H1 (cell line): ENCODE results near the gene GRM1. TPM values are rescaled to one million over a fixed set of nuclear protein-coding genes. Genes with fewer than 3 reads are reported as not detected.

ENCODE experiments used
- CTCF ChIA-PET: fragments of 300-600 bp; sonication (Branson Sonifier 250); formaldehyde crosslinking; loops from one replicate; lab custom pipeline; 2021; ENCODE audit not compliant: partially characterized antibody; lab: Charles Lee
- POLR2A ChIA-PET: fragments of 300-600 bp; sonication (Branson Sonifier 250); formaldehyde crosslinking; loops from one replicate; lab custom pipeline; 2021; ENCODE audit warnings: inconsistent platforms; ENCODE audit not compliant: partially characterized antibody; lab: Charles Lee
- DNase-seq, 2 experiments: peaks; one replicate each; pipeline versions ENCODE4 v3.0.0 to v3.0.0-alpha.2; 2010 to 2022; ENCODE audit warnings: low spot score in 2 of 2, low read depth in 1 of 2, mixed read lengths in 1 of 2
- FAIRE-seq: peaks from 2 replicates; lab custom pipeline; 2011; peaks lifted over from hg19 to GRCh38; lab: Jason Lieb, UNC
- H2AFZ ChIP-seq: 2 replicates; pipeline ENCODE4 v1.8.1; 2012; ENCODE audit warnings: low read length, inconsistent platforms
- H2AK5ac ChIP-seq: 2 replicates; pipeline ENCODE4 v1.6.1; 2013; ENCODE audit warnings: low read depth, low read length
- H2BK120ac ChIP-seq: replicated peaks from 2 replicates; pipeline ENCODE3; 2013; ENCODE audit warnings: low read depth, low read length, inconsistent platforms
- H2BK12ac ChIP-seq: 2 replicates; pipeline ENCODE4 v1.6.1; 2013; ENCODE audit warnings: low read depth, low read length
- H2BK15ac ChIP-seq: 2 replicates; pipeline ENCODE4 v1.6.1; 2013; ENCODE audit warnings: low read length
- H2BK20ac ChIP-seq: 2 replicates; pipeline ENCODE4 v1.6.1; 2013; ENCODE audit warnings: low read length
- H2BK5ac ChIP-seq: 2 replicates; pipeline ENCODE4 v1.6.1; 2013; ENCODE audit warnings: low read depth, low read length
- H3K14ac ChIP-seq: 2 replicates; pipeline ENCODE4 v1.6.1; 2013; ENCODE audit warnings: inconsistent platforms; ENCODE audit not compliant: insufficient read length
- H3K18ac ChIP-seq: 2 replicates; pipeline ENCODE4 v1.6.1; 2013; ENCODE audit warnings: low read length; ENCODE audit errors: extremely low read depth
- H3K23ac ChIP-seq: 2 replicates; pipeline ENCODE4 v1.6.1; 2013; ENCODE audit warnings: inconsistent platforms; ENCODE audit not compliant: insufficient read length
- H3K23me2 ChIP-seq: 2 replicates; pipeline ENCODE4 v1.6.1; 2013; ENCODE audit warnings: low read depth, low read length
- H3K27ac ChIP-seq: 2 replicates; pipeline ENCODE4 v1.6.1; 2011; ENCODE audit warnings: low read depth, low read length, inconsistent platforms
- H3K27me3 ChIP-seq, 4 experiments: replicated peaks in 1 of 4; 1 replicate in 1 of 4; 2 replicates in 3 of 4; pipeline versions ENCODE4 v1.6.1 to v1.8.1; 2011 to 2013; ENCODE audit warnings: low read length in 3 of 4, mild to moderate bottlenecking in 3 of 4, inconsistent platforms in 2 of 4, mixed read lengths in 2 of 4, moderate library complexity in 1 of 4; ENCODE audit not compliant: control insufficient read depth in 3 of 4, insufficient read depth in 3 of 4; ENCODE audit errors: extremely low read depth in 1 of 4
- H3K36me3 ChIP-seq, 4 experiments: 2 replicates each; pipeline versions ENCODE4 v1.6.1 to v1.8.1; 2011 to 2013; ENCODE audit warnings: mild to moderate bottlenecking in 4 of 4, low read length in 3 of 4, moderate library complexity in 2 of 4, control low read depth in 1 of 4, inconsistent platforms in 1 of 4; ENCODE audit not compliant: insufficient read depth in 4 of 4, control insufficient read depth in 2 of 4
- H3K4ac ChIP-seq: replicated peaks from 2 replicates; pipeline ENCODE3; 2013; ENCODE audit warnings: low read length, low read depth, mixed read lengths, inconsistent platforms; ENCODE audit not compliant: insufficient read length
- H3K4me1 ChIP-seq, 4 experiments: replicated peaks in 1 of 4; 1 replicate in 1 of 4; 2 replicates in 3 of 4; pipeline versions ENCODE4 v1.6.1 to v1.8.1; 2011 to 2013; ENCODE audit warnings: low read length in 3 of 4, inconsistent platforms in 2 of 4, mixed read lengths in 1 of 4; ENCODE audit not compliant: insufficient read depth in 4 of 4, control insufficient read depth in 3 of 4
- H3K4me2 ChIP-seq, 2 experiments: 2 replicates each; pipeline versions ENCODE4 v1.6.1 to v1.8.1; 2011 to 2013; ENCODE audit warnings: low read depth in 2 of 2, low read length in 2 of 2, control low read depth in 1 of 2, inconsistent platforms in 1 of 2, mild to moderate bottlenecking in 1 of 2; ENCODE audit not compliant: insufficient read depth in 1 of 2
- H3K4me3 ChIP-seq, 4 experiments: fragments of 200-600, 300-600 bp in 1 of 4; sonication (generic), shearing (Covaris generic), sonication (Bioruptor Twin) in 1 of 4; 2 replicates each; pipeline versions ENCODE4 v1.5.1 to v1.8.1; 2011 to 2016; ENCODE audit warnings: low read length in 4 of 4, low read depth in 3 of 4, control low read depth in 2 of 4, inconsistent platforms in 2 of 4, mild to moderate bottlenecking in 2 of 4, mixed read lengths in 1 of 4, moderate library complexity in 1 of 4; ENCODE audit not compliant: insufficient read depth in 2 of 4; ENCODE audit errors: extremely low read depth in 1 of 4
- H3K56ac ChIP-seq: replicated peaks from 2 replicates; pipeline ENCODE3; 2013; ENCODE audit warnings: low read depth, mild to moderate bottlenecking, mixed read lengths, low read length, inconsistent platforms; ENCODE audit not compliant: insufficient read length
- H3K79me1 ChIP-seq: 2 replicates; pipeline ENCODE4 v1.6.1; 2013; ENCODE audit warnings: low read depth, low read length, control low read depth
- H3K79me2 ChIP-seq, 2 experiments: 2 replicates each; pipeline versions ENCODE4 v1.6.1 to v1.8.1; 2012 to 2013; ENCODE audit warnings: low read length in 2 of 2, mild to moderate bottlenecking in 2 of 2, inconsistent platforms in 1 of 2; ENCODE audit not compliant: insufficient read depth in 2 of 2, control insufficient read depth in 1 of 2
- H3K9ac ChIP-seq, 4 experiments: replicated peaks in 1 of 4; 1 replicate in 1 of 4; 2 replicates in 3 of 4; pipeline versions ENCODE4 v1.6.1 to v1.8.1; 2011 to 2013; ENCODE audit warnings: low read depth in 3 of 4, low read length in 3 of 4, control low read depth in 2 of 4, mild to moderate bottlenecking in 2 of 4, moderate library complexity in 2 of 4, inconsistent platforms in 1 of 4; ENCODE audit errors: extremely low read depth in 1 of 4
- H3K9me3 ChIP-seq, 2 experiments: 2 replicates each; pipeline versions ENCODE4 v1.6.1 to v1.8.1; 2012 to 2013; ENCODE audit warnings: mild to moderate bottlenecking in 2 of 2, moderate library complexity in 2 of 2, control low read depth in 1 of 2, inconsistent platforms in 1 of 2, low read depth in 1 of 2, low read length in 1 of 2, mixed read lengths in 1 of 2; ENCODE audit not compliant: insufficient read depth in 2 of 2
- H4K20me1 ChIP-seq, 2 experiments: replicated peaks in 1 of 2; 2 replicates each; pipeline versions ENCODE3 to v1.8.1; 2011 to 2013; ENCODE audit warnings: inconsistent platforms in 2 of 2, low read length in 2 of 2, mild to moderate bottlenecking in 1 of 2; ENCODE audit not compliant: insufficient read depth in 2 of 2, control insufficient read depth in 1 of 2
- H4K5ac ChIP-seq: 2 replicates; pipeline ENCODE4 v1.6.1; 2013; ENCODE audit warnings: low read length, low read depth, mixed read lengths, inconsistent platforms; ENCODE audit not compliant: insufficient read length
- H4K8ac ChIP-seq: 2 replicates; pipeline ENCODE4 v1.8.0; 2013; ENCODE audit warnings: mild to moderate bottlenecking, moderate library complexity, low read length, inconsistent platforms; ENCODE audit not compliant: insufficient read depth; ENCODE audit errors: extremely low read depth
- H4K91ac ChIP-seq: replicated peaks from 2 replicates; pipeline ENCODE3; 2013; ENCODE audit warnings: low read length, mixed read lengths, inconsistent platforms; ENCODE audit not compliant: insufficient read length
- ASH2L ChIP-seq: fragments of 200-600, 300-600 bp; sonication (generic); IDR thresholded peaks from one replicate; pipeline ENCODE4 v1.7.1; 2017; ENCODE audit warnings: low read length
- ATF3 ChIP-seq: IDR thresholded peaks from 2 replicates; pipeline ENCODE4 v1.6.1; 2011; ENCODE audit warnings: low read depth, mild to moderate bottlenecking, low read length; ENCODE audit not compliant: insufficient read depth
- BACH1 ChIP-seq: IDR thresholded peaks from 2 replicates; pipeline ENCODE4 v1.6.1; 2012; ENCODE audit warnings: low read length, improper control_type of control experiment
- BCL11A ChIP-seq, 2 experiments: IDR thresholded peaks; one replicate each; pipeline ENCODE4 v1.6.1; 2011; ENCODE audit warnings: low read depth in 2 of 2, low read length in 2 of 2, mild to moderate bottlenecking in 2 of 2
- BRCA1 ChIP-seq: IDR thresholded peaks from 2 replicates; pipeline ENCODE4 v1.6.1; 2012; ENCODE audit warnings: low read depth, low read length, improper control_type of control experiment
- CBX5 ChIP-seq: fragments of 300-800, 300-1000 bp; sonication (generic); IDR thresholded peaks from 2 replicates; pipeline ENCODE4 v1.7.1; 2016; ENCODE audit warnings: antibody characterized with exemption, low read length, low read depth
- CEBPB ChIP-seq: IDR thresholded peaks from 2 replicates; pipeline ENCODE4 v1.6.1; 2012; ENCODE audit warnings: low read depth, low read length
- CHD1 ChIP-seq: IDR thresholded peaks from 2 replicates; pipeline ENCODE4 v1.6.1; 2012; ENCODE audit warnings: low read depth, low read length, improper control_type of control experiment
- JUN ChIP-seq: IDR thresholded peaks from 2 replicates; pipeline ENCODE4 v1.6.1; 2011; ENCODE audit warnings: low read depth, mild to moderate bottlenecking, improper control_type of control experiment, low read length
- MAFK ChIP-seq: IDR thresholded peaks from 2 replicates; pipeline ENCODE4 v1.6.1; 2012; ENCODE audit warnings: low read depth, mild to moderate bottlenecking, improper control_type of control experiment, low read length
- MAX ChIP-seq: IDR thresholded peaks from 2 replicates; pipeline ENCODE4 v1.6.1; 2012; ENCODE audit warnings: inconsistent platforms
- PHF8 ChIP-seq: fragments of 200-600 bp; sonication (generic); conservative IDR thresholded peaks from 2 replicates; pipeline ENCODE4 v1.7.1; 2012; ENCODE audit warnings: low read depth, mild to moderate bottlenecking, inconsistent platforms, low read length, moderate library complexity
- TAF1 ChIP-seq: IDR thresholded peaks from 2 replicates; pipeline ENCODE4 v1.6.1; 2011; ENCODE audit warnings: mild to moderate bottlenecking, low read depth, low read length
- YY1 ChIP-seq: IDR thresholded peaks from 2 replicates; pipeline ENCODE4 v1.6.1; 2011; ENCODE audit warnings: low read depth, mild to moderate bottlenecking, low read length
- WGBS, 2 experiments: shearing (Covaris generic) in 1 of 2; methylation state at CpG; one replicate each; pipeline versions ENCODE4 v1.1.6 to v1.1.7; 2013 to 2015; ENCODE audit warnings: low lambda C conversion rate in 2 of 2, mixed read lengths in 2 of 2, inconsistent platforms in 1 of 2, low coverage in 1 of 2, missing lambda C conversion rate in 1 of 2; ENCODE audit not compliant: insufficient replicate concordance in 2 of 2, insufficient coverage in 1 of 2, insufficient read length in 1 of 2; ENCODE audit errors: extremely low coverage in 1 of 2, missing lambda C conversion rate in 1 of 2; 5-methylcytosine and 5-hydroxymethylcytosine counted together
- polyA plus RNA-seq, 7 experiments: library from polyadenylated mRNA; depleted of rRNA in 3 of 7; stranded (reverse) in 5 of 7; unstranded in 2 of 7; fragments of >200 nt in 5 of 7; fragments of 200-250 nt in 2 of 7; gene quantifications; 1 replicate in 5 of 7; 2 replicates in 1 of 7; 4 replicates in 1 of 7; pipeline versions ENCODE4 v1.2.1 to v1.2.3, GENCODE V29; 2011 to 2013; ENCODE audit warnings: missing spikeins in 2 of 7, mixed read lengths in 2 of 7
- total RNA-seq: library from RNA; stranded (reverse); fragmentation: NEBNext Ultra II Directional; extraction: Animal tissue kit (Norgen Biotek cat#: 25700); gene quantifications from 2 replicates; pipeline ENCODE4 v1.2.1, GENCODE V29; 2021

The GRM1 gene
- total and polyA plus RNA-seq, 2 of the 8 experiments (the other 6 are each of a cell fraction or from before 2014, with no cell fraction given) = 0.15 to 1.3 TPM

GRCh38 chr6:146258206-146258605 is 229.3 kb downstream of the GRM1 start:
- Histone ChIP-seq H2BK5ac (no peak overlapping the region), H4K91ac (no peak overlapping the region), H3K4me3 (no peak overlapping the region), H2AFZ (no peak overlapping the region), H2BK120ac (no peak overlapping the region), H4K8ac (no peak overlapping the region), H2BK12ac (no peak overlapping the region), H2BK15ac (no peak overlapping the region), H4K5ac (no peak overlapping the region), H3K79me2 (no peaks in the 10 kb centered on the region), H4K20me1 (no peaks in the 10 kb centered on the region), H2BK20ac (no peak overlapping the region), H3K23me2 (peaks cover 2% of the 10 kb centered on the region; the same call in 1 of the 2 replicates), H3K4me2 (no peak overlapping the region), H3K9me3 (no peaks in the 10 kb centered on the region), H3K9ac (no peak overlapping the region), H3K18ac (no peak overlapping the region), H3K27ac (no peak overlapping the region), H3K79me1 (no peaks in the 10 kb centered on the region), H3K27me3 (0 out of 7 replicates have a peak, but pooled peaks cover 0 to 1% (median 0%) of the 10 kb centered on the region in 4 experiments), H2AK5ac (no peak overlapping the region), H3K14ac (no peak overlapping the region), H3K36me3 (no peaks in the 10 kb centered on the region), H3K23ac (no peak overlapping the region), H3K4me1 (no peaks in the 10 kb centered on the region; a peak in 1 of 7 replicates), H3K4ac (no peak overlapping the region), H3K56ac (no peak overlapping the region)
- TF ChIP-seq CEBPB (no peak), JUN (no peak), ASH2L (no peak), TAF1 (no peak), BRCA1 (no peak), ATF3 (no peak), BCL11A (IDR thresholded peaks at IDR 0.05; ENCODE audit: low read depth in 2 of 2, low read length in 2 of 2) (no peak), PHF8 (no peak), MAFK (no peak), CHD1 (no peak), BACH1 (no peak), MAX (no peak), YY1 (no peak), CBX5 (no peak)
- 67% methylated on average over 1 of the region's 1 CpG; no CpG with 5 or more reads in 1 of the 2 experiments for WGBS, 2 experiments
- ChIA-PET POLR2A (interaction anchor here (0.6 to 0.7 kb wide), 2 partner anchors 32 to 88 kb away, joined by 3 read pairs; no protein-coding TSS in a partner anchor), CTCF (interaction anchor here (0.7 to 1.2 kb wide), 6 partner anchors 16 to 489 kb away, joined by 3 to 4 read pairs (median 3); no protein-coding TSS in a partner anchor)
- no peak for DNase-seq
- no peak for FAIRE-seq
